Measurements from ENCODE around the gene GALNT9.

GALNT9 gene

DNA sequence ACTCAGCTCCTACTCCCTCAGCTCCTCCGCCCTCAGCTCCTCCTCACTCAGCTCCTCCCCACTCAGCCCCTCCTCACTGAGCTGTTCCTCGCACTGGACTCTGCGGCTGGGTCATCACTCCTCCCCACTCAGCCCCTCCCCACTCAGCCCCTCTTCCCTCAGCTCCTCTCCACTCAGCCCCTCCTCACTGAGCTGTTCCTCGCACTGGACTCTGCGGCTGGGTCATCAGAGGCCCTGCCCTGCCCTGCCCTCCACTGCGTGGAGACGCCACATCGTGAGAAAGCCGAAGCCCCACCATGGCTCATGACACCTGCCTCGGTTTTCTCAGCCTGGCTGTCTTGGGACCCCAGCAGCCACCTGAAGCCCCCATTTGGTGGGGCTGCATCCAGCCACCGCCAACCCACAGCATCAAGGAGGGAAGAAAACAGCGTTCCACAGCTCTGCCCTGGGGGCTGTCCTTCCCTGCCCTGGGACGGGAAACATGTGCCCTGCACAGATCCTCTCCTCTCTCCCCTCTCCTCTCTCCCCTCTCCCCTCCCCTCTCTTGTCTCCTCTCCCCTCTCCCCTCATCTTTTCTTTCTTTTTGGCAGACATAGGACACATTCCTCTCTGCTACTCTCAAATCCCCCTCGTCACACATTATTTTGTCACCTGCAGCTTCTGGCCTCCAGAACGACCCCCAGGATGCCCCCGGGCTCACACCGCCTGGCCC is 167.4 kb downstream of the GALNT9 start:
- ATAC-seq = peak; percentile 11; the same call in 2 of the 3 replicates
- TF ChIP-seq GLIS3 (CRISPR knock-in tag; IDR thresholded peaks at IDR 0.05) (no peak), ZNF8 (CRISPR knock-in tag; IDR thresholded peaks at IDR 0.05) (no peak), PPARA (CRISPR knock-in tag; IDR thresholded peaks at IDR 0.05; ENCODE audit: borderline replicate concordance) (no peak), ZNF565 (CRISPR knock-in tag; conservative IDR thresholded peaks at IDR 0.05; ENCODE audit: low read depth) (no peak), RARB (CRISPR knock-in tag; IDR thresholded peaks at IDR 0.05) (no peak), ISL1 (CRISPR knock-in tag; IDR thresholded peaks at IDR 0.05) (no peak)
- TF ChIP-seq, protein P1, sequence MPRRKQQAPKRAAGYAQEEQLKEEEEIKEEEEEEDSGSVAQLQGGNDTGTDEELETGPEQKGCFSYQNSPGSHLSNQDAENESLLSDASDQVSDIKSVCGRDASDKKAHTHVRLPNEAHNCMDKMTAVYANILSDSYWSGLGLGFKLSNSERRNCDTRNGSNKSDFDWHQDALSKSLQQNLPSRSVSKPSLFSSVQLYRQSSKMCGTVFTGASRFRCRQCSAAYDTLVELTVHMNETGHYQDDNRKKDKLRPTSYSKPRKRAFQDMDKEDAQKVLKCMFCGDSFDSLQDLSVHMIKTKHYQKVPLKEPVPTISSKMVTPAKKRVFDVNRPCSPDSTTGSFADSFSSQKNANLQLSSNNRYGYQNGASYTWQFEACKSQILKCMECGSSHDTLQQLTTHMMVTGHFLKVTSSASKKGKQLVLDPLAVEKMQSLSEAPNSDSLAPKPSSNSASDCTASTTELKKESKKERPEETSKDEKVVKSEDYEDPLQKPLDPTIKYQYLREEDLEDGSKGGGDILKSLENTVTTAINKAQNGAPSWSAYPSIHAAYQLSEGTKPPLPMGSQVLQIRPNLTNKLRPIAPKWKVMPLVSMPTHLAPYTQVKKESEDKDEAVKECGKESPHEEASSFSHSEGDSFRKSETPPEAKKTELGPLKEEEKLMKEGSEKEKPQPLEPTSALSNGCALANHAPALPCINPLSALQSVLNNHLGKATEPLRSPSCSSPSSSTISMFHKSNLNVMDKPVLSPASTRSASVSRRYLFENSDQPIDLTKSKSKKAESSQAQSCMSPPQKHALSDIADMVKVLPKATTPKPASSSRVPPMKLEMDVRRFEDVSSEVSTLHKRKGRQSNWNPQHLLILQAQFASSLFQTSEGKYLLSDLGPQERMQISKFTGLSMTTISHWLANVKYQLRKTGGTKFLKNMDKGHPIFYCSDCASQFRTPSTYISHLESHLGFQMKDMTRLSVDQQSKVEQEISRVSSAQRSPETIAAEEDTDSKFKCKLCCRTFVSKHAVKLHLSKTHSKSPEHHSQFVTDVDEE (CRISPR knock-in tag; IDR thresholded peaks at IDR 0.05) = no peak
- TF ChIP-seq, protein P2, sequence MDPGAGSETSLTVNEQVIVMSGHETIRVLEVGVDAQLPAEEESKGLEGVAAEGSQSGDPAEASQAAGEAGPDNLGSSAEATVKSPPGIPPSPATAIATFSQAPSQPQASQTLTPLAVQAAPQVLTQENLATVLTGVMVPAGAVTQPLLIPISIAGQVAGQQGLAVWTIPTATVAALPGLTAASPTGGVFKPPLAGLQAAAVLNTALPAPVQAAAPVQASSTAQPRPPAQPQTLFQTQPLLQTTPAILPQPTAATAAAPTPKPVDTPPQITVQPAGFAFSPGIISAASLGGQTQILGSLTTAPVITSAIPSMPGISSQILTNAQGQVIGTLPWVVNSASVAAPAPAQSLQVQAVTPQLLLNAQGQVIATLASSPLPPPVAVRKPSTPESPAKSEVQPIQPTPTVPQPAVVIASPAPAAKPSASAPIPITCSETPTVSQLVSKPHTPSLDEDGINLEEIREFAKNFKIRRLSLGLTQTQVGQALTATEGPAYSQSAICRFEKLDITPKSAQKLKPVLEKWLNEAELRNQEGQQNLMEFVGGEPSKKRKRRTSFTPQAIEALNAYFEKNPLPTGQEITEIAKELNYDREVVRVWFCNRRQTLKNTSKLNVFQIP (CRISPR knock-in tag; IDR thresholded peaks at IDR 0.05; ENCODE audit: borderline replicate concordance, low read depth) = no peak
- TF ChIP-seq, protein P3, sequence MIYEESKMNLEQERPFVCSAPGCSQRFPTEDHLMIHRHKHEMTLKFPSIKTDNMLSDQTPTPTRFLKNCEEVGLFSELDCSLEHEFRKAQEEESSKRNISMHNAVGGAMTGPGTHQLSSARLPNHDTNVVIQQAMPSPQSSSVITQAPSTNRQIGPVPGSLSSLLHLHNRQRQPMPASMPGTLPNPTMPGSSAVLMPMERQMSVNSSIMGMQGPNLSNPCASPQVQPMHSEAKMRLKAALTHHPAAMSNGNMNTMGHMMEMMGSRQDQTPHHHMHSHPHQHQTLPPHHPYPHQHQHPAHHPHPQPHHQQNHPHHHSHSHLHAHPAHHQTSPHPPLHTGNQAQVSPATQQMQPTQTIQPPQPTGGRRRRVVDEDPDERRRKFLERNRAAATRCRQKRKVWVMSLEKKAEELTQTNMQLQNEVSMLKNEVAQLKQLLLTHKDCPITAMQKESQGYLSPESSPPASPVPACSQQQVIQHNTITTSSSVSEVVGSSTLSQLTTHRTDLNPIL (CRISPR knock-in tag; IDR thresholded peaks at IDR 0.05; ENCODE audit: low read depth) = no peak

DNA sequence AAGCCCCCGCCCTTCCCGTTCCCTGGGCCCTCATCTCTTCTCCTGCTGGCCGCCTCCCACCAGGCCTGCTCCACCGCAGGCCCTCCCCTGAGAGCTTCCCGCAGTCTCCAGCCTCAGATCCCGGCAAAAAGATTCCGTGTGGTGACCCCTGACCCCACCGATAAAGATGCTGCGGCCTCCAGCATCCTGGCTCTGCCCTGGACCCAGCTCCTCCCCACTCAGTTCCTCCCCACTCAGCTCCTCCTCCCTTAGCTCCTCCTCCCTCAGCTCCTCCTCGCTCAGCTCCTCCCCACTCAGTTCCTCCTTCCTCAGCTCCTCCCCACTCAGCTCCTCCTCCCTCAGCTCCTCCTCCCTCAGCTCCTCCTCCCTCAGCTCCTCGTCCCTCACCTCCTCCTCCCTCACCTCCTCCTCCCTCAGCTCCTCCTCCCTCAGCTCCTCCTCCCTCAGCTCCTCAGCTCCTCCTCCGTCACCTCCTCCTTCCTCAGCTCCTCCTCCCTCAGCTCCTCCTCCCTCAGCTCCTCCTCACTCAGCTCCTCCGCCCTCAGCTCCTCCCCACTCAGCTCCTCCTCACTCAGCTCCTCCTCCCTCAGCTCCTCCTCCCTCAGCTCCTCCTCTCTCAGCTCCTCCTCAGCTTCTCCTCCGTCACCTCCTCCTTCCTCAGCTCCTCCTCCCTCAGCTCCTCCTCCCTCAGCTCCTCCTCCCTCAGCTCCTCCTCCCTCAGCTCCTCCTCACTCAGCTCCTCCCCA is 168.2 kb downstream of the GALNT9 start:
- ATAC-seq = no peak

DNA sequence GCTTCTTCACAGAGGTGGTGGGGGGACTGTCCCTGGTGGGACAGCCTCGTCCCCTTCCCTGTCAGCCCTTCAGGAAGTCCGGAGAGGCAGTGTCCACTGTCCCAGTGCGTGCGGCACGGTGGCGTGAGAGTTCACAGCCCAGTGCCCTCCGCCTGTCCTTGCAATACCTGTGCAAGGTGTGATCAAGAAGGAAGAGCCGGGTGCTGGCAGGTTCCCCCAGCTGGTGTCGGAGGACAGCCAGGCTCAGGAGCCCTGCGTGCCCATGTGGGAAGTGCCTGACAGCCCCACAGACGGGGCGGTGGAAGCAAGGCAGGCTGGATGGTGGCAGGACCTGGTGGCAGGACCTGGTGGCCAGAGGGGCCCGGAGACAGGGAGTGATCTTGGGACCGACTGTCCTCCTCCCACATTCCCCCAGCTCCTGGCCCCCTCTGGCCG is 168.8 kb downstream of the GALNT9 start:
- ATAC-seq = no peak
- TF ChIP-seq SNAI2 (CRISPR knock-in tag; IDR thresholded peaks at IDR 0.05) (no peak), ZNF70 (CRISPR knock-in tag; IDR thresholded peaks at IDR 0.05) (no peak), ISL1 (CRISPR knock-in tag; IDR thresholded peaks at IDR 0.05) (no peak), ARNTL (CRISPR knock-in tag; IDR thresholded peaks at IDR 0.05; ENCODE audit: borderline replicate concordance, low read depth) (no peak), ZNF8 (CRISPR knock-in tag; IDR thresholded peaks at IDR 0.05) (no peak), BACH2 (CRISPR knock-in tag; IDR thresholded peaks at IDR 0.05; ENCODE audit: borderline replicate concordance) (no peak), TCF4 (CRISPR knock-in tag; IDR thresholded peaks at IDR 0.05; ENCODE audit: borderline replicate concordance) (no peak), OSR1 (CRISPR knock-in tag; IDR thresholded peaks at IDR 0.05) (no peak), ZC3H10 (CRISPR knock-in tag; IDR thresholded peaks at IDR 0.05) (no peak), RARB (CRISPR knock-in tag; IDR thresholded peaks at IDR 0.05) (no peak), GLIS3 (CRISPR knock-in tag; IDR thresholded peaks at IDR 0.05) (no peak), ZFP30 (CRISPR knock-in tag; IDR thresholded peaks at IDR 0.05) (no peak), ESRRG (CRISPR knock-in tag; IDR thresholded peaks at IDR 0.05) (no peak), PPARA (CRISPR knock-in tag; IDR thresholded peaks at IDR 0.05; ENCODE audit: borderline replicate concordance) (no peak), ZFP3 (CRISPR knock-in tag; IDR thresholded peaks at IDR 0.05) (no peak)
- TF ChIP-seq, protein P3 (CRISPR knock-in tag; IDR thresholded peaks at IDR 0.05; ENCODE audit: low read depth) = no peak
- TF ChIP-seq, protein P1 (CRISPR knock-in tag; IDR thresholded peaks at IDR 0.05) = no peak
- TF ChIP-seq, protein P4, sequence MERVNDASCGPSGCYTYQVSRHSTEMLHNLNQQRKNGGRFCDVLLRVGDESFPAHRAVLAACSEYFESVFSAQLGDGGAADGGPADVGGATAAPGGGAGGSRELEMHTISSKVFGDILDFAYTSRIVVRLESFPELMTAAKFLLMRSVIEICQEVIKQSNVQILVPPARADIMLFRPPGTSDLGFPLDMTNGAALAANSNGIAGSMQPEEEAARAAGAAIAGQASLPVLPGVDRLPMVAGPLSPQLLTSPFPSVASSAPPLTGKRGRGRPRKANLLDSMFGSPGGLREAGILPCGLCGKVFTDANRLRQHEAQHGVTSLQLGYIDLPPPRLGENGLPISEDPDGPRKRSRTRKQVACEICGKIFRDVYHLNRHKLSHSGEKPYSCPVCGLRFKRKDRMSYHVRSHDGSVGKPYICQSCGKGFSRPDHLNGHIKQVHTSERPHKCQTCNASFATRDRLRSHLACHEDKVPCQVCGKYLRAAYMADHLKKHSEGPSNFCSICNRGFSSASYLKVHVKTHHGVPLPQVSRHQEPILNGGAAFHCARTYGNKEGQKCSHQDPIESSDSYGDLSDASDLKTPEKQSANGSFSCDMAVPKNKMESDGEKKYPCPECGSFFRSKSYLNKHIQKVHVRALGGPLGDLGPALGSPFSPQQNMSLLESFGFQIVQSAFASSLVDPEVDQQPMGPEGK (CRISPR knock-in tag; IDR thresholded peaks at IDR 0.05; ENCODE audit: borderline replicate concordance) = no peak

More for the DNA sequence above, 168.2 kb downstream of the GALNT9 start:
- TF ChIP-seq TCF4 (CRISPR knock-in tag; IDR thresholded peaks at IDR 0.05; ENCODE audit: borderline replicate concordance) = no peak
- no peak for TF ChIP-seq CSDC2 (CRISPR knock-in tag; IDR thresholded peaks at IDR 0.05)
- TF ChIP-seq, protein P2 (CRISPR knock-in tag; IDR thresholded peaks at IDR 0.05; ENCODE audit: borderline replicate concordance, low read depth) = no peak
